GM10847 (cell line): ENCODE results near the gene GALNT17.

Experiments
- POLR2A ChIP-seq: IDR thresholded peaks from 2 replicates; pipeline ENCODE4 v1.6.1; 2011; ENCODE audit not compliant: insufficient read length; ENCODE audit errors: extremely low read depth

The GALNT17 gene

DNA sequence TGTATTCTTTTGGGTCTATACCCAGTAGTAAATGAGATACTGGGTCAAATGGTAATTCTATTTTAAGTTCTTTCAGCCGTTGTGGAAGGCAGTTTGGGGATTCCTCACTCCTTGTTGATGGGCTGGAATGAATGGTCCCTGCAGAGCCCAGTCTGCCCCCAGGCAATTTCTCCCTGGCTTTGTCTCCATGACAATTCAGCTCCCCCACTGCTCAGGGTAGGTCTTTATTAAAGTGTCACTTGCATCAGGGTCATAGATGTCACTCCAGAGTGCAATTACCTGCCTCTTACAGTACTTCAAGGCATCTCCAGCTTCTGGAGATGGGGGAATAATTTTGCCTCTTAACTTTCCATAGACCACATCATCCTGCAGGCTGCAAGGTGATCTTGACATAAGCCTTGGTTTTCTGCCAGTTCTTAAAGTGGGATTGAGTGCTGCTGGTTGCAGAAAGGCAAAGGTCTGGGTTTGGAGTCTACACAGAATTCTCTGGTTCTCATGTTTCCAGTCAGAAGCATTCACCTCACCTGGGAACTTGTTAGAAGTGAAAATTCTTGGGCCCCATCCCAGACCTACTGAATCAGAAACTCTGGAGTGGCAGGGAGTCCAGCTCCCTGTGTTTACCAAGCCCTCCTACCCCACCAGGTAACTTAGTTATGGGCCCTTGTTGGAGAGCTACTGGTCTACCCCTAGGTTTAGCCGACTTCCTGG is 442.4 kb downstream of the GALNT17 start:
- no peak for TF ChIP-seq POLR2A

GRCh38 chr7:71580027-71580426 is 448.1 kb downstream of the GALNT17 start:
- no peak for TF ChIP-seq POLR2A

DNA sequence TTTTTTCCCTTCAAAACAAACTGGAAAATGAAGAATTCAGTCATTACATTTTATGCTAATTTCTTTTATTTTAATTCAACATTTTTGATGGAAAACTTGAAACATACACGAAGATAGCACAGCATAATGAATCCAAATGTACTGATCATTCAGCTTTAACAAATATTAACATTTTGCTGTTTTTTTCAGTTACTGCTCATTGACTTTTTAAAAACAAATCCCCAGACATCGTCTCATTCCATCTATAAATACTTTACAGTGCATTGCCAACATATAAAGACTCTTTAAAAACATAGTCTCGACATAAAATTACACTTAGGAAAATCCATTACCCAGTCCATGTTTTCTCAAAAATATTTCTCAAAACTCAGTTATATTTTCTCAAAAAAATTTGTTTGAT is 452.3 kb downstream of the GALNT17 start:
- no peak for TF ChIP-seq POLR2A

DNA sequence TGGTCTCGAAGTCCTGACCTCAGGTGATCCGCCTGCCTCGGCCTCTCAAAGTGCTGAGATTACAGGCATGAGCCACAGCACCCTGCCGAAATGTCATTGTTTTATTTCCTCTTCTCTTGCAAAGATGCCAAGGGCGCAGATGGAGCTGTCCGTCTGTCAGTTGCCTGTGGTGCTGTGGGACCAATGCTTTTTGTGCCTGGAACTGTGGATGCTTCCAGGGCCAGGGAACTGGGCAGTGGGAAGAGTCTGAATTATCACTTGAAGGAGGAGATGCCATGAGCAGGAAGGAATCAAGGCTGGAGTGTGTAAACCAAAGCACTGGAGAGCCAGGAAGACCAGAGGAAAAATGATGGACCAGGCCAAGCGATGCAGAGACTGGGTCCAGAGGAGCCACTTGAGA is 459.9 kb downstream of the GALNT17 start:
- TF ChIP-seq POLR2A: no peak

- TF ChIP-seq POLR2A: no peak
Measured at GRCh38 chr7:71594736-71595135, 462.8 kb downstream of the GALNT17 start.

DNA sequence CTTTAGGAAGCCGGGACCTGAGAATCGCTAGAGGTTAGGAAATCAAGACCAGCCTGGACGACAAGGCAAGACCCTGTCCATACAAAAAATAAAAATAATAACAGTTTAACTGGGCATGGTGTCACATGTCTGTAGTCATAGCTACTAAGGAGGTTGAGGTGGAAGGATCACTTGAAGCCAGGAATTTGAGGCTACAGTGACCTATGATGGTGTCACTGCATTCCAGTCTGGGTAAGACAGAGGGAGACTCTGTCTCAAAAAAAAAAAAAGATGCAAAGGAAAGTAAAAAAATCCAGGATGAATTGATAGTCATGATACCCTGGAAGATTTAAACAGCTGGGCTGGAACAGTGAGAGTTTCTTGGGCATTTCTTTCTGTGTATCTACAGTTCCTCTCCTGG is 463.2 kb downstream of the GALNT17 start:
- TF ChIP-seq POLR2A: no peak

- no peak for TF ChIP-seq POLR2A
Measured at GRCh38 chr7:71598553-71598952, 466.6 kb downstream of the GALNT17 start.

DNA sequence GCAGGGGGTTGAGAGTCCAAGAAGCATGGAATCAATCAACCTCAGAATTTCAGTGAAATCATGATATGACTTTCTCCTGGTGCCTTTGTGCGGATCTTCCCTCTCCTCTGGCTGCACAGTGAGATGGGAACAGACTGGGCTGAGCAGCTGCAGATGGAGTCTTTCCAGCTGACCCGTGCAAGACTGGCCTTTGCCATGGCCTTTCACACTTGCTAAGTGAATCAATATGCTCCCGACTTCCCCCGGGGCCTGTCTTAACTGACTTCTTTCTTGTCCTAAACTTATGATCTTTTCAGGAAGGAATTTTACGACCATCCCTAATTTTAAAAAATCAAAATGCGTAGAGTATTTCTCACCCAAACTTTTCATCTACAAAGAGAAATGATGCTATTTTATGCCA is 469.9 kb downstream of the GALNT17 start:
- TF ChIP-seq POLR2A: no peak

- TF ChIP-seq POLR2A: no peak
Measured at GRCh38 chr7:71604818-71605414, 473.0 kb downstream of the GALNT17 start.

- no peak for TF ChIP-seq POLR2A
Measured at GRCh38 chr7:71611986-71612385, 480.0 kb downstream of the GALNT17 start.

GRCh38 chr7:71612911-71613310 is 481.0 kb downstream of the GALNT17 start:
- no peak for TF ChIP-seq POLR2A

DNA sequence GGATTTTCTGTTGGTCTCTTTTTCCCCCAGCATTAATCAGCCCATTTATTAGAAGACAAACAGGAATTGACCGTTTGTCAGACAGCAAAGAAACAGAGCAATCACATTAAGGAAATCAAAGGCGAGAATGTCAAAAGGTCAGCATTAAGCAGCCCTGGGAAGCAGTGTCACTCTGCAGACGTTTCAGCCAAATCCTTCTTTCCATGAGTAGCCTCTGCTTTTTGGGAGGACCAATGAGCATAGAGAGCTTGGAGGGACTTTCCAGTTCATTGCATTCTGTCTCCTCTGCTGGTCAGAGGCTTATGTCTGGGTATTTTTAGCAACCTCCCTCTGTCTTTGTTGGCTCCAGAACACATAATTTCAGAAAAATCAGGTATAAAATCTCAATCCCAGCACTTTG is 481.4 kb downstream of the GALNT17 start:
- TF ChIP-seq POLR2A: no peak

- no peak for TF ChIP-seq POLR2A
Measured at GRCh38 chr7:71615017-71615416, 483.1 kb downstream of the GALNT17 start.

GRCh38 chr7:71616217-71616616 is 484.3 kb downstream of the GALNT17 start:
- no peak for TF ChIP-seq POLR2A

- no peak for TF ChIP-seq POLR2A
Measured at GRCh38 chr7:71618278-71618677, 486.3 kb downstream of the GALNT17 start.

- no peak for TF ChIP-seq POLR2A
Measured at GRCh38 chr7:71625545-71625944, 493.6 kb downstream of the GALNT17 start.

DNA sequence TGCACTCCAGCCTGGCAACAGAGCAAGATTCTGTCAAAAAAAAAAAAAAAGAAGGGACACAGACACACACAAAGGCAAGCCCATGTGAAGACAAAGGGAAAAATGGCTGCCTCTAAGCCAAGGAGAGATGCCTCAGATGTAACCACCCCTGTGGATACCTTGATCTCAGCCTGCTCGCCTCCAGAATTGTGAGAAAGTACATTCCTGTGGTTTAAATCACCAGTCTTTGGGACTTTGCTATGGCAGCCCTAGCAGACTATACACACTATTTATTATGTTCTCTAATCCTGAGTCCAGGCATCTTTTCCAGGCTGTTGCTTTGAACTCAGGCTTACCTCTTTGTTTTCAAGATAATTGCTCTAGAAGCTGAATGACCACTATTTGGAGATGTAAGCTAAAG is 494.3 kb downstream of the GALNT17 start:
- no peak for TF ChIP-seq POLR2A
